AG10803 (cell line): ENCODE data around the gene MRAP.
"Not testable (repeated sequence)": the region's sequence is repeated elsewhere in the genome, so short reads cannot be mapped to it uniquely, and the experiment has no call there.

Experiments
- DNase-seq: peaks from one replicate; pipeline ENCODE4 v3.0.0; 2010; ENCODE audit warnings: low read depth
- H3K4me3 ChIP-seq: 2 replicates; pipeline ENCODE4 v1.5.1; 2011; ENCODE audit warnings: mild to moderate bottlenecking, low read length, control low read depth
- TF ChIP-seq, protein P1 (sequence below): conservative IDR thresholded peaks from 2 replicates; pipeline ENCODE4 v1.5.1; 2011; ENCODE audit warnings: mild to moderate bottlenecking, low read length, control low read depth, inconsistent platforms

The MRAP gene

DNA sequence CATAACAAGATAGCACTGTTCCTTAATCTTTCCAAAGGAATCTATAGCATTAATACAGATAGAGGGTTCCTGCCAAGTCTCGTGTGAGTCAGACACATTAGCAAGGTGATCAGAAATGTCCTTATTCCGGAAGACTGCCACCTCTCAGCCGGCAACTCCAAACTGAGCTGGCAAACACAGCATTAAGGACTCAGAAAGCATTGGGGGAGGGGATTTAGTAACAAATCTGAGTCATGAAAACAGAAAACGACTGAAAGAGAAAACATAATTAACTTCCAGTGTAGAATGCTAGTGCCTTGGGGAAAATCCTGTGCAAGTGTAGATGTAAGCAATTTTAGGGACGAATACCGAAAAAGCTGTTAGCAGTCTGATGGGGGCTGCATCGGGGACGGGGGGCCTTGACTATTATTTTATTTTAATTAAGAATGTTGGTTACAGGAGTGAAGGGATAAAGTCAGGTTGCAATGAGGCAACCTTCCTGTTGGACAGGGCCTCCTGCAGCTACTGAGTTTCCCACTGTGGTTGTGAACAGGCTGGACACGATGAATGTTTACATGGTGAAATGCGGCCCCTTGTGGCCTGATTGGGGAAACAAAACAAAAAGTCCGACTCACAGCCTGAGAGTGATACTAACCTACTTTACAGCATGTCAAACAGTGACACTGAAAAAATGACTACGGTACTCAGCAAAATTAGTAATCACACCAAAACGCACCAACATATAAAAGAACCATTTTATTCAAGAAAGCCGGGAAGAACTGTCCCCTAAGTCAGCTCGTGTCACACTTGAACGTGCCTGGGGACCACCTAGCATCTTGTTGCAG is 40.5 kb upstream of the MRAP start:
- TF ChIP-seq, protein P1, sequence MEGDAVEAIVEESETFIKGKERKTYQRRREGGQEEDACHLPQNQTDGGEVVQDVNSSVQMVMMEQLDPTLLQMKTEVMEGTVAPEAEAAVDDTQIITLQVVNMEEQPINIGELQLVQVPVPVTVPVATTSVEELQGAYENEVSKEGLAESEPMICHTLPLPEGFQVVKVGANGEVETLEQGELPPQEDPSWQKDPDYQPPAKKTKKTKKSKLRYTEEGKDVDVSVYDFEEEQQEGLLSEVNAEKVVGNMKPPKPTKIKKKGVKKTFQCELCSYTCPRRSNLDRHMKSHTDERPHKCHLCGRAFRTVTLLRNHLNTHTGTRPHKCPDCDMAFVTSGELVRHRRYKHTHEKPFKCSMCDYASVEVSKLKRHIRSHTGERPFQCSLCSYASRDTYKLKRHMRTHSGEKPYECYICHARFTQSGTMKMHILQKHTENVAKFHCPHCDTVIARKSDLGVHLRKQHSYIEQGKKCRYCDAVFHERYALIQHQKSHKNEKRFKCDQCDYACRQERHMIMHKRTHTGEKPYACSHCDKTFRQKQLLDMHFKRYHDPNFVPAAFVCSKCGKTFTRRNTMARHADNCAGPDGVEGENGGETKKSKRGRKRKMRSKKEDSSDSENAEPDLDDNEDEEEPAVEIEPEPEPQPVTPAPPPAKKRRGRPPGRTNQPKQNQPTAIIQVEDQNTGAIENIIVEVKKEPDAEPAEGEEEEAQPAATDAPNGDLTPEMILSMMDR: peak; percentile 87
- no peak overlapping the region for H3K4me3 ChIP-seq

GRCh38 chr21:32258786-32259048 is 39.9 kb upstream of the MRAP start:
- not testable (repeated sequence) for DNase-seq, H3K4me3 ChIP-seq

More for the DNA sequence above, 40.5 kb upstream of the MRAP start:
- DNase-seq: peak; percentile 84

DNA sequence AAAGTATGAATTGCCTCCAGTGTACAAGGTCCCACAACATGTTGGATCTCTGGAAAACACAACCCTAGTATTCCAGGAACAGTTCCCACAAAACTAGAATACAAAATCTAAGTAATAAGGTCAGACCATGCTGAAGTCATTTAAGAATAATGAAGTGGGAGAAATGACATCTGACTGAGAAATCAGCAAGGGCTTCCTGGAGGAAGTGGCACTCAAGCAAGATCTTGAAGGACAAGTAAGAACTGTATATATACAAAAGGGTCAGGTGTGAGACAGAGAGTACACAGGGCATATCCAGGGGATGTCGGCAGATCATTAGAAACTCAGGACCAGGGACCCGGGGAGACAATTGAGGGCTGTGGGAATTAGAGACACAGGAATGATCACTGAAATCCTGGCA is 38.5 kb upstream of the MRAP start:
- no peak for DNase-seq
- TF ChIP-seq, protein P1: no peak
- no peak overlapping the region for H3K4me3 ChIP-seq

GRCh38 chr21:32261929-32262328 is 36.7 kb upstream of the MRAP start:
- H3K4me3 ChIP-seq: no peak overlapping the region
- TF ChIP-seq, protein P1: no peak

DNA sequence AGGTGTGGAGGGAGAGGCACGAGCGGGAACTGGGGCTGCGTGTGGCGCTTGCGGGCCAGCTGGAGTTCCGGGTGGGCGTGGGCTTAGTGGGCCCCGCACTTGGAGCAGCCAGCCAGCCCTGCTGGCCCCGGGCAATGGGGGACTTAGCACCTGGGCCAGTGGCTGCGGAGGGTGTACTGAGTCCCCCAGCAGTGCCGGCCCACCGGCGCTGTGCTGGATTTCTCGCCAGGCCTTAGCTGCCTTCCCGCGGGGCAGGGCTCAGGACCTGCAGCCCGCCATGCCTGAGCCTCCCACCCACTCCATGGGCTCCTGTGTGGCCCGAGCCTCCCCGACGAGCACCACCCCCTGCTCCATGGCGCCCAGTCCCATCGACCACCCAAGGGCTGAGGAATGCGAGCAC is 33.3 kb upstream of the MRAP start:
- DNase-seq, H3K4me3 ChIP-seq: not testable (repeated sequence)

More at GRCh38 chr21:32261929-32262328, 36.7 kb upstream of the MRAP start:
- no peak for DNase-seq

GRCh38 chr21:32270748-32271147 is 27.9 kb upstream of the MRAP start:
- TF ChIP-seq, protein P1: no peak
- DNase-seq: no peak
- no peak overlapping the region for H3K4me3 ChIP-seq

GRCh38 chr21:32276671-32277070 is 22.0 kb upstream of the MRAP start:
- TF ChIP-seq, protein P1: no peak
- DNase-seq: no peak
- no peak overlapping the region for H3K4me3 ChIP-seq

- H3K4me3 ChIP-seq: peak overlapping the region; percentile 94
- DNase-seq: no peak
- TF ChIP-seq, protein P1: no peak
Observed at GRCh38 chr21:32278103-32278502, 20.6 kb upstream of the MRAP start.
